Natural killer cell treated with Interleukin-12 subunit alpha and Interleukin-12 subunit beta and Interleukin-15 and Interleukin-18, amount 100 ng/mL, for 72 hours (primary cell): ENCODE measurements around the gene OSGEPL1. TPM values are rescaled to one million over a fixed set of nuclear protein-coding genes. Genes with fewer than 3 reads are reported as not detected.

Source experiments
- ATAC-seq, 2 donors: fragments of 150-1000 bp; cut with Tn5 transposase in 1 of 2; sonication (Bioruptor Pico), chemical (Tn5 transposase) in 1 of 2; 2 replicates each; pipeline ENCODE4 v1.10.0; 2021
- DNase-seq: peaks from one replicate; pipeline ENCODE4 v3.0.0; 2022; ENCODE audit warnings: low spot score
- H3K27ac Mint-ChIP-seq, 2 donors: 1 replicate in 1 of 2; 2 replicates in 1 of 2; pipeline ENCODE4 v1.8.0; 2022; ENCODE audit warnings: mixed read lengths in 2 of 2, mild to moderate bottlenecking in 1 of 2, moderate library complexity in 1 of 2
- H3K27me3 Mint-ChIP-seq, 2 donors: 1 replicate in 1 of 2; 2 replicates in 1 of 2; pipeline ENCODE4 v1.8.0; 2022; ENCODE audit warnings: mixed read lengths in 2 of 2
- H3K36me3 Mint-ChIP-seq: one replicate; pipeline ENCODE4 v1.8.0; 2022; ENCODE audit warnings: mixed read lengths
- H3K4me1 Mint-ChIP-seq, 2 donors: 1 replicate in 1 of 2; 2 replicates in 1 of 2; pipeline ENCODE4 v1.8.0; 2022; ENCODE audit warnings: low read depth in 2 of 2, mixed read lengths in 2 of 2, mild to moderate bottlenecking in 1 of 2
- H3K4me3 Mint-ChIP-seq: one replicate; pipeline ENCODE4 v1.8.0; 2022; ENCODE audit warnings: mixed read lengths
- H3K9me3 Mint-ChIP-seq: 2 replicates; pipeline ENCODE4 v1.8.0; 2022; ENCODE audit warnings: mixed read lengths
- total RNA-seq, 2 donors: library from RNA; stranded (reverse); gene quantifications; one replicate each; pipeline ENCODE4 v1.2.3, GENCODE V29; 2022

Gene OSGEPL1
- 10 to 100 TPM in 1 of 2 donors, 1 to 10 TPM in 1; 7.2 to 11.0 TPM for total RNA-seq

DNA sequence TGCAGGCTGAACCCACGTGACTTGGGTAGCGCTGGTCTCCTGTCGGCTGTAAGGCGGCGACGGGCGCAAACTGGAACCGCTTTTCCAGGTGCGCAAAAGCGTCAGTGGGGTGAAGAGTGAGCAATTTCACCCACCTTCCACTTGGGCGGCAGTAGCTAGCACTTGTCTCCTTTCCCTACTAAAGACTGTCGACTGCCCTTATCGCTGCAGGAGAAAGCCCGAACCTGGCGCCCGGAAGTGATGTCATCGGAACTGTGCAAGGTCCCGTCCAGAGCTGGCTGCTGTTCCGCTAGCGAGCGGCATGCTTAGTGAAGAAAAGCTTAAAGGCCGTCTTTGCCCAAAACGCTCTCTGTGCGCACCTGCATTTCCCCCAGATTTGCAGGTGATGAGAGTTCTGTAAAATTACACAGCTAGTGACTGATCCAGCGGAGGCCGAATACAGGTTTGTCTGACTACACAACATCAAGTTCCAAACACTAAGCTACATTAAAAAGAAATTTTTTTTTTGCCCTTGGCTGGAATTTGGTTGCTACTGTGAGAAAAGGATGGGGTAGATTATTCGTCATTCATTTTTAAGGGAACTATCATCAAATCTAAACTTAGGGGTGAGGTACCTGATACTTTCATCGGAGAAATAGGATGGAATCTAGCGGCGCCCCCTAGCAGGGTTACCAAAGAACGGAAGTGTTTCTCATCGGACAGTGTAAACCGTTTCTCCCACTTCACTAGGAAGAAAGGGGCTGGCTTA lies at the start of gene OSGEPL1:
OSGEPL1 (minus strand) TSS at position 242 of the 748 bp plus-strand sequence. CDS start 1,152 bp downstream, outside the sequence.
- Mint-ChIP-seq H3K27ac (peak within 1 kb of the TSS; percentile 93 to 99), H3K36me3 (no peaks in the 10 kb centered on the region), H3K4me1 (peaks cover 5 to 11% of the 10 kb centered on the region in 2 donors), H3K9me3 (no peaks in the 10 kb centered on the region), H3K27me3 (no peaks in the 10 kb centered on the region), H3K4me3 (peak within 1 kb of the TSS; percentile 96)
- ATAC-seq = peak; percentile 97 to 98
- DNase-seq = peak; percentile 88

GRCh38 chr2:189803431-189803830 lies 40.8 kb upstream of the OSGEPL1 start:
- H3K4me1 Mint-ChIP-seq = peaks cover 3 to 9% of the 10 kb centered on the region in 2 donors
- peaks cover 9% of the 10 kb centered on the region for H3K36me3 Mint-ChIP-seq
- no peaks in the 10 kb centered on the region for H3K27me3 Mint-ChIP-seq
- no peak overlapping the region for H3K4me3 Mint-ChIP-seq
- no peaks in the 10 kb centered on the region for H3K9me3 Mint-ChIP-seq
- DNase-seq (no peak), ATAC-seq (no peak)
- no peak overlapping the region for H3K27ac Mint-ChIP-seq

DNA sequence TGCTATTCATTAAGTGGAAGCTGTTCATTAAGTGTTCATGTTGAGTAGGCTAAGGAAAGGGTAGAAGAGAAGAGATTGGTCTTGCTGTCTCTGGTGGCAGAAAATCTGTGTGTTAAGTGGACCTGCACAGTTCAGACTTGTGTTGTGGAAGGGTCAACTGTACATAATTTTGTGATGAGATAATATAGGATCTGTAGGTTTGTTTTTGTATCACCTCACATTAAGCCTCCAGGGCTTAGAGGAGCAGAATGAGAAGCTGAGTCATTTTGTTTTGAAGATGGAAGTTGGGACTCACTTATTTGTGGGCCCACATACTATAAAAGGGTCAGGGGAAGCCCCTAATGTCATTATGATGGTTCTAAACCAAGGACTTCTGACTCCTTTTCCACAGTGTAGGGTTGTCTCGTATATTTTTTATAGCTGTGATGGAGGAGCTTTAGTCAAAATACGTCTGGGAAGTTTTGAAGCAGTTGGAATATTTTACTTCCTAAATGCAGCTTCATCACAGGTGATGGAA lies 39.9 kb upstream of the OSGEPL1 start:
- DNase-seq = no peak
- no peak overlapping the region for H3K4me3 Mint-ChIP-seq
- H3K4me1 Mint-ChIP-seq = peaks cover 3 to 9% of the 10 kb centered on the region in 2 donors
- ATAC-seq = no peak
- peaks cover 9% of the 10 kb centered on the region for H3K36me3 Mint-ChIP-seq
- H3K9me3 Mint-ChIP-seq = no peaks in the 10 kb centered on the region
- peak overlapping the region in 1 of 2 donors; percentile 8 for H3K27ac Mint-ChIP-seq
- no peaks in the 10 kb centered on the region for H3K27me3 Mint-ChIP-seq

- ATAC-seq (peak in 1 of 2 donors; percentile 20), DNase-seq (no peak)
- no peak overlapping the region for H3K27ac Mint-ChIP-seq
- peaks cover 16% of the 10 kb centered on the region for H3K36me3 Mint-ChIP-seq
- H3K9me3 Mint-ChIP-seq = no peaks in the 10 kb centered on the region
- H3K4me1 Mint-ChIP-seq = peaks cover 3 to 9% of the 10 kb centered on the region in 2 donors
- H3K27me3 Mint-ChIP-seq = no peaks in the 10 kb centered on the region
- no peak overlapping the region for H3K4me3 Mint-ChIP-seq
Measured at GRCh38 chr2:189799531-189799930, 36.9 kb upstream of the OSGEPL1 start.

DNA sequence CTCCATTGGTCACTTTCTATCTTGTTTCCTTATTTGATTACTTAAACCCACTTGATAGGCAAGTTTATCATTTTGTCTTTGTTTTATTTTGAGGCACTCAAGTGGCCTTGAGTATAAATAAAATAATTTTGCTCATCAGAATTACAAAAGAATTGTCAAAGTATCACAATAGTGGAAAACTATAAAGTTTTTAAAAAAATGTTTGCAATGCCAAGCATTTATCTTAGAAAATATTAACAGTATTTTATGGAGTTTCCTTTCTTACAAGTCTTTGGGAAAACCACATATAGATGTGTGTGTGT lies 36.4 kb upstream of the OSGEPL1 start:
- Mint-ChIP-seq H3K27ac (no peak overlapping the region), H3K4me1 (peaks cover 3 to 9% of the 10 kb centered on the region in 2 donors)

DNA sequence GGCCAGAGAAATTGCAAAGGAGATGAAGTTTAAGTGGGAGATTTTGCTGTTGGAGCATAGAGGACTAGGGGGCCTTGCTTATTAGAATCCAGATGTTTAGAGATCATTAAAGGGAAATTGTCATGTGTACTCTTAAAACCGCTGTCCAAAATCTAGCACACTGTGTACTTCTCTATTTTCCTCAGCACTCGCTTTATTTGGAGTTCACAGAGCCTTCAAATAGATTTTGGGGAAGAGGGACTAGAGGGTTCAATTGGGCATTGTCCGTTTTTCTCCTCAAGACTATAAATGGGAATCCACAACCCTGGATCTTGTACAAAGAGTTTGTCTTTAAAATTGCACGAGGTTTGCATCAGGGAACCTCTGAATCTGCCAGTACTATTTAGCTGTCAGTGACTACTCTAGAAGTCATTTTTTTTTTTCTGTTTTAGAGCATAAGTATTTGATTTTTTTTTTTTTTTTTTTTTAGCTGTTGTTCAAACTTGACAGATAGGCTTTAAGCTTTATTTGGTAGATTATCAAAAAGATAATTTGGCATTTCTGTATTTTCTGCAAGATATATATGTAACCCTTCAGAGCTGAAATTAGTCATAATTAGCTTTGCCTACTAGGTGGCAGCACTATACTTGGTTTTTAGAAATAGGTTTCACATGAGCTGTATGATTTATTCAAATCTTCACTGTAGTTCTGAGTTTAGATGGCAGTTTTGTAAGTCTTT lies 35.9 kb upstream of the OSGEPL1 start:
- no peak for DNase-seq
- no peak overlapping the region for H3K27ac Mint-ChIP-seq
- H3K27me3 Mint-ChIP-seq = no peaks in the 10 kb centered on the region
- H3K4me3 Mint-ChIP-seq = no peak overlapping the region
- peaks cover 3 to 9% of the 10 kb centered on the region in 2 donors for H3K4me1 Mint-ChIP-seq
- no peak for ATAC-seq
- H3K36me3 Mint-ChIP-seq = peaks cover 16% of the 10 kb centered on the region
- H3K9me3 Mint-ChIP-seq = no peaks in the 10 kb centered on the region

More for the DNA sequence above, 36.4 kb upstream of the OSGEPL1 start:
- ATAC-seq = no peak
- DNase-seq = no peak
- Mint-ChIP-seq H3K36me3 (peaks cover 16% of the 10 kb centered on the region), H3K27me3 (no peaks in the 10 kb centered on the region), H3K9me3 (no peaks in the 10 kb centered on the region), H3K4me3 (no peak overlapping the region)

- no peaks in the 10 kb centered on the region for H3K9me3 Mint-ChIP-seq
- H3K4me3 Mint-ChIP-seq = no peak overlapping the region
- H3K36me3 Mint-ChIP-seq = peaks cover 16% of the 10 kb centered on the region
Measured at GRCh38 chr2:189797902-189798301, 35.3 kb upstream of the OSGEPL1 start.

DNA sequence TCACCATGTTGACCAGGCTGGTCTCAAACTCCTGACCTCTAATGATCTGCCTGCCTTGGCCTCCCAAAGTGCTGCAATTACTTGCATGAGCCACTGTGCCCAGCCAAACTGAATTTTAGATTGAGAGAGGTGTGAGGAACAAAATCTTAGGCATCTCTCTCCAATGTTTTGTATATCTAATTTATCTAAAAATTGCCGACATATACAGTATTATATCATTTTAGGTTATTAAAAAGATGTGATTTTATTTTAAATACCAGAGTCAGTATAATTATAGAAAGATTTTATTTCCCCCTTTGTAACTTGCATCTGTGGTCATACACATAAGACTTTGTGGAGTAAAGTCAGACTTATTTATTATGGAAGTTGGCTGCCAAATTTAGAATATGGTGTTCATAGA lies 31.7 kb upstream of the OSGEPL1 start:
- H3K4me1 Mint-ChIP-seq = peaks cover 3 to 12% of the 10 kb centered on the region in 2 donors
- H3K9me3 Mint-ChIP-seq = no peaks in the 10 kb centered on the region
- H3K27ac Mint-ChIP-seq = no peak overlapping the region
- no peak for DNase-seq
- no peak for ATAC-seq
- H3K36me3 Mint-ChIP-seq = peaks cover 6% of the 10 kb centered on the region
- no peaks in the 10 kb centered on the region for H3K27me3 Mint-ChIP-seq
- no peak overlapping the region for H3K4me3 Mint-ChIP-seq

More at GRCh38 chr2:189797902-189798301, 35.3 kb upstream of the OSGEPL1 start:
- ATAC-seq (no peak), DNase-seq (no peak)
- Mint-ChIP-seq H3K27ac (no peak overlapping the region), H3K27me3 (no peaks in the 10 kb centered on the region), H3K4me1 (peaks cover 3 to 9% of the 10 kb centered on the region in 2 donors)

- peaks cover 3% of the 10 kb centered on the region for H3K36me3 Mint-ChIP-seq
- DNase-seq (no peak), ATAC-seq (peak; percentile 77 to 78)
- peaks cover 12 to 18% of the 10 kb centered on the region in 2 donors for H3K4me1 Mint-ChIP-seq
- no peaks in the 10 kb centered on the region for H3K27me3 Mint-ChIP-seq
- no peaks in the 10 kb centered on the region for H3K9me3 Mint-ChIP-seq
- H3K27ac Mint-ChIP-seq = peak overlapping the region; percentile 75 to 90
- peak overlapping the region; percentile 87 for H3K4me3 Mint-ChIP-seq
Measured at GRCh38 chr2:189791338-189792042, 28.9 kb upstream of the OSGEPL1 start.

DNA sequence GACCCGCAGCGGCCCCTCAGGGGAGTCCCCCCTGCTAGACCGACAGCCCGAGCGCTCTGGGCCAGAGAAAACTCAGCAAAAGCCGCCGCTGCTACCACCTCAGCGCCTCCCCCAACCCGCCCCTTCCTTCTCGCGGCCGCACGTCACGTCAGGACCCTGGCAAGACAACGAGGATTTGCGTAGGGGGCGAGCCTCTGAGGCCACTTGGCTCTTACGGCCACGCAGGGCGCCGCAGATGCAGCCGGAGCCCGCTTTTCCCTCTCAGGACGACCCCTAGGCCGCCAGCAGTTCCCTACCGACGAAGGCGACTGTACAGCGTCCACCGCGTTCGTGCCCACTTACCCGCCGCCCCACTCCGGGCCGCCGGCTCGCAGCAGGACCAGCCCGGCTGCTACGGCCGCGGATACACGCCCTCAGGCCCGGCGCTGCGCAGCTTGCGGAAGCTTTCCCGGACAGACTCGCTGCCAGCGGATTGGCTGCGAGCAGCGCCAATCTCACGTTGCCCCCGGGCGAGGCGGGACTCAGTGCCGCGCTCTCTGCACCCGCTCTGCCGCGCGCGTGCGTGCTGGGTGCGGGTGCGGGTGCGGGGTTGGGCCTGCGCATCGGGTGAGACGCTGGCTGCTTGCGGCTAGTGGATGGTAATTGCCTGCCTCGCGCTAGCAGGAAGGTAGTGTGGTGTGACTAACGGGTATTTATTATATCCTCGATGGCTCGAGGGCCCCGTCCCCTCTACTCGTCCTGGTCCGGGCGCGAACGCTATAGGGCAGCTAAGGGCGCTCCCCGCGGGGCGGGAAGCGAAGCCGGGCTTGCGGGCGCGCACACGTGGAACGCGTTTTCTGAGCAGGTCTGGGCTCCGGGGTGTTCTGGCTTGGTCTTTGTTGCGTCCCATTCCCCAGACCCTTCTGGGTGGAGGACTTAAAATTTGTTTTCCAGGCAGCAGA lies 21.6 kb upstream of the OSGEPL1 start, which contains the start of the genes ORMDL1 and PMS1:
ORMDL1 (minus strand) TSS at position 413 of the 941 bp plus-strand sequence. CDS start 1,744 bp downstream, outside the sequence.
PMS1 (plus strand) TSS at position 524 of the 941 bp plus-strand sequence. CDS start 7,360 bp downstream, outside the sequence.
- H3K9me3 Mint-ChIP-seq = no peaks in the 10 kb centered on the region
- DNase-seq (peak; percentile 98), ATAC-seq (peak; percentile 97)
- H3K27ac Mint-ChIP-seq = peak within 1 kb of the TSS; percentile 85 to 89
- peak within 1 kb of the TSS; percentile 85 for H3K4me3 Mint-ChIP-seq
- peaks cover 40 to 46% of the 10 kb centered on the region in 2 donors for H3K4me1 Mint-ChIP-seq
- H3K27me3 Mint-ChIP-seq = no peaks in the 10 kb centered on the region
- H3K36me3 Mint-ChIP-seq = peaks cover 21% of the 10 kb centered on the region

GRCh38 chr2:189783451-189783926 lies 20.9 kb upstream of the OSGEPL1 start:
- ATAC-seq (no peak), DNase-seq (no peak)
- H3K27ac Mint-ChIP-seq = peak overlapping the region; percentile 85 to 89
- peaks cover 22% of the 10 kb centered on the region for H3K36me3 Mint-ChIP-seq
- peaks cover 43 to 50% of the 10 kb centered on the region in 2 donors for H3K4me1 Mint-ChIP-seq
- no peaks in the 10 kb centered on the region for H3K27me3 Mint-ChIP-seq
- no peaks in the 10 kb centered on the region for H3K9me3 Mint-ChIP-seq
- H3K4me3 Mint-ChIP-seq = peak overlapping the region; percentile 85

- H3K36me3 Mint-ChIP-seq = peaks cover 27% of the 10 kb centered on the region
- no peaks in the 10 kb centered on the region for H3K9me3 Mint-ChIP-seq
- no peaks in the 10 kb centered on the region for H3K27me3 Mint-ChIP-seq
- H3K4me3 Mint-ChIP-seq = peak overlapping the region; percentile 85
- peaks cover 41 to 50% of the 10 kb centered on the region in 2 donors for H3K4me1 Mint-ChIP-seq
- H3K27ac Mint-ChIP-seq = peak overlapping the region; percentile 85 to 89
- ATAC-seq (no peak), DNase-seq (no peak)
Measured at GRCh38 chr2:189782221-189782671, 19.7 kb upstream of the OSGEPL1 start.
